Stomach (tissue), 9 donors: Measurements from ENCODE around the gene TTLL1. TPM values are rescaled to one million over a fixed set of nuclear protein-coding genes. Genes with fewer than 3 reads are reported as not detected.

Source experiments
- DNase-seq, 2 donors: peaks; one replicate each; pipeline versions ENCODE4 v3.0.0 to v3.0.0-alpha.2; 2013 to 2019
- H3K27ac ChIP-seq, 5 donors: fragments of 200-600 bp in 4 of 5; sonication (generic) in 4 of 5; one replicate each; pipeline ENCODE4 v1.5.1; 2013 to 2019; ENCODE audit warnings: mild to moderate bottlenecking in 1 of 5, moderate library complexity in 1 of 5
- H3K27me3 ChIP-seq, 3 donors: fragments of 200-600 bp; sonication (generic); one replicate each; pipeline ENCODE4 v1.5.1; 2017 to 2019; ENCODE audit warnings: mixed run types in 1 of 3
- H3K36me3 ChIP-seq, 4 donors: fragments of 200-600 bp; sonication (generic); 1 replicate in 3 of 4; 2 replicates in 1 of 4; pipeline ENCODE4 v1.5.1; 2016 to 2019
- H3K4me1 ChIP-seq, 4 donors: fragments of 200-600 bp; sonication (generic); one replicate each; pipeline ENCODE4 v1.5.1; 2016 to 2019
- H3K4me3 ChIP-seq, 4 donors: fragments of 200-600 bp; sonication (generic) in 3 of 4; one replicate each; pipeline ENCODE4 v1.5.1; 2016 to 2019; ENCODE audit warnings: mild to moderate bottlenecking in 1 of 4
- H3K9me3 ChIP-seq, 4 donors: fragments of 200-600 bp; sonication (generic); one replicate each; pipeline ENCODE4 v1.5.1; 2016 to 2019
- CTCF ChIP-seq, 7 experiments: fragments of 450-650 bp in 4 of 7; fragments of 200-600 bp in 3 of 7; sonication (generic) in 3 of 7; IDR thresholded peaks; one replicate each; pipeline ENCODE4 v1.5.1; 2016 to 2019; ENCODE audit warnings: antibody characterized with exemption in 7 of 7, control low read depth in 2 of 7, mild to moderate bottlenecking in 1 of 7
- EP300 ChIP-seq: sonication (generic); formaldehyde crosslinking; IDR thresholded peaks from one replicate; pipeline ENCODE4 v1.6.1; 2017; ENCODE audit warnings: antibody characterized with exemption
- POLR2A ChIP-seq, 4 donors: fragments of 450-650 bp; IDR thresholded peaks; one replicate each; pipeline ENCODE4 v1.6.1; 2016; ENCODE audit warnings: antibody characterized with exemption in 4 of 4, control low read depth in 2 of 4, mild to moderate bottlenecking in 1 of 4, moderate library complexity in 1 of 4
- POLR2AphosphoS5 ChIP-seq, 3 donors: sonication (generic); formaldehyde crosslinking; IDR thresholded peaks; one replicate each; pipeline ENCODE4 v1.6.1; 2016; ENCODE audit warnings: antibody characterized with exemption in 3 of 3
- WGBS, 5 donors: extraction: QIAGEN DNeasy Blood & Tissue Kit in 3 of 5; methylation state at CpG; one replicate each; pipeline versions ENCODE4 v1.1.5 to v1.1.7; 2013 to 2018; 5-methylcytosine and 5-hydroxymethylcytosine counted together
- intact Hi-C: fragments of 100-400 bp; cut with DNase I; formaldehyde crosslinking; loops from one replicate; pipeline ENCODE4 v1.15.1; 2023; ENCODE audit warnings: low total_unique reads
- polyA plus RNA-seq, 3 donors: library from polyadenylated mRNA; stranded (reverse); fragments of 200-250 nt; gene quantifications; one replicate each; pipeline ENCODE4 v1.2.3, GENCODE V29; 2013
- total RNA-seq, 5 donors: library from RNA; depleted of rRNA; stranded (reverse); fragments of >200 nt; gene quantifications; one replicate each; pipeline versions ENCODE4 v1.1.0 to v1.2.3, GENCODE V29; 2014 to 2016
- donor health status: healthy with polysubstance abuse.
- donor health status: Bipolar disorder and iron deficiency.
- donor health status: healthy.

Gene TTLL1
- total and polyA plus RNA-seq, 8 donors = 3.3 to 16.3 (median 4.8) TPM; not detected in 2

GRCh38 chr22:43129426-43130425 lies 40.5 kb upstream of the TTLL1 start:
- WGBS, 5 donors = 45 to 55% (median 46%) methylated on average over 14 to 16 of the region's 16 CpGs
- H3K36me3 ChIP-seq = peaks cover 0 to 44% (median 43%) of the 10 kb centered on the region in 4 donors
- no peak overlapping the region for H3K4me3 ChIP-seq

GRCh38 chr22:43128928-43129424 lies 39.8 kb upstream of the TTLL1 start:
- intact Hi-C loops = no loop called here
- TF ChIP-seq POLR2A (IDR thresholded peaks at IDR 0.05) (no peak), CTCF (IDR thresholded peaks at IDR 0.05) (no peak), EP300 (no peak), POLR2AphosphoS5 (IDR thresholded peaks at IDR 0.05) (peak in 2 of 3 donors; percentile 53 to 65)
- Histone ChIP-seq H3K9me3 (no peaks in the 10 kb centered on the region), H3K4me1 (peaks cover 23 to 71% (median 54%) of the 10 kb centered on the region in 4 donors), H3K27ac (peak overlapping the region; percentile 73 to 85 (median 78)), H3K27me3 (no peaks in the 10 kb centered on the region), H3K36me3 (peaks cover 0 to 37% (median 36%) of the 10 kb centered on the region in 4 donors), H3K4me3 (peak overlapping the region in 2 of 4 donors; percentile 5 to 18)
- WGBS, 5 donors = 17 to 45% (median 29%) methylated on average over 14 to 20 of the region's 20 CpGs
- DNase-seq = peak; percentile 82 to 86

More at GRCh38 chr22:43129426-43130425, 40.5 kb upstream of the TTLL1 start:
- intact Hi-C loops = no loop called here
- Histone ChIP-seq H3K9me3 (no peaks in the 10 kb centered on the region), H3K4me1 (peaks cover 23 to 65% (median 54%) of the 10 kb centered on the region in 4 donors), H3K27ac (peak overlapping the region; percentile 15 to 85 (median 73)), H3K27me3 (no peaks in the 10 kb centered on the region)
- TF ChIP-seq CTCF (IDR thresholded peaks at IDR 0.05) = peak in 1 of 7 experiments; percentile 4
- no peak for TF ChIP-seq POLR2AphosphoS5 (IDR thresholded peaks at IDR 0.05)
- no peak for DNase-seq

GRCh38 chr22:43128116-43128515 lies 38.9 kb upstream of the TTLL1 start:
- no peak for TF ChIP-seq POLR2AphosphoS5 (IDR thresholded peaks at IDR 0.05)
- no peak for TF ChIP-seq POLR2A (IDR thresholded peaks at IDR 0.05)
- TF ChIP-seq EP300 = no peak
- TF ChIP-seq CTCF (IDR thresholded peaks at IDR 0.05) = no peak
- 32 to 69% (median 33%) methylated on average over 13 of the region's 13 CpGs for WGBS, 5 donors
- Histone ChIP-seq H3K36me3 (peaks cover 0 to 28% (median 27%) of the 10 kb centered on the region in 4 donors), H3K4me1 (peaks cover 23 to 74% (median 56%) of the 10 kb centered on the region in 4 donors), H3K27ac (peak overlapping the region; percentile 73 to 85 (median 78)), H3K9me3 (no peaks in the 10 kb centered on the region), H3K4me3 (peak overlapping the region in 1 of 4 donors; percentile 18), H3K27me3 (no peaks in the 10 kb centered on the region)
- intact Hi-C loops = no loop called here
- DNase-seq = peak in 1 of 2 donors; percentile 52

- intact Hi-C loops = no loop called here
- Histone ChIP-seq H3K4me1 (peaks cover 23 to 79% (median 60%) of the 10 kb centered on the region in 4 donors), H3K27ac (peak overlapping the region; percentile 73 to 85 (median 78)), H3K9me3 (no peaks in the 10 kb centered on the region), H3K36me3 (peaks cover 0 to 20% (median 20%) of the 10 kb centered on the region in 4 donors), H3K4me3 (peak overlapping the region in 1 of 4 donors; percentile 18), H3K27me3 (no peaks in the 10 kb centered on the region)
- WGBS, 5 donors = 40 to 71% (median 55%) methylated on average over 16 to 17 of the region's 17 CpGs
- DNase-seq = peak; percentile 78 to 92
- peak in 2 of 3 donors; percentile 83 to 86 for TF ChIP-seq POLR2AphosphoS5 (IDR thresholded peaks at IDR 0.05)
- TF ChIP-seq CTCF (IDR thresholded peaks at IDR 0.05) = peak in 1 of 7 experiments; percentile 5
- no peak for TF ChIP-seq EP300
Observed at GRCh38 chr22:43127166-43127908, 38.1 kb upstream of the TTLL1 start.
